HL-60 (cell line): ENCODE data around the gene CRBN.

Source experiments
- DNase-seq, 2 experiments: peaks; one replicate each; pipeline ENCODE4 v3.0.0-alpha.2; 2010 to 2020; ENCODE audit warnings: low read depth in 1 of 2, low spot score in 1 of 2
- H3K27ac ChIP-seq: fragments of 250-450 bp; sonication (Bioruptor Pico); replicated peaks from 2 replicates; pipeline ENCODE4 v1.5.1; 2020; ENCODE audit warnings: mild to moderate bottlenecking, moderate library complexity
- H3K27me3 ChIP-seq: fragments of 250-450 bp; sonication (Bioruptor Pico); 2 replicates; pipeline ENCODE4 v1.5.1; 2021; ENCODE audit warnings: mild to moderate bottlenecking, moderate library complexity; ENCODE audit not compliant: insufficient read depth, poor library complexity, severe bottlenecking
- H3K4me3 ChIP-seq: replicated peaks from 2 replicates; pipeline ENCODE4 v1.5.1; 2011; ENCODE audit warnings: mild to moderate bottlenecking, control low read depth, low read length; ENCODE audit not compliant: insufficient read depth
- CTCF ChIP-seq: IDR thresholded peaks from one replicate; pipeline ENCODE4 v1.5.1; 2011; ENCODE audit warnings: low read length, control low read depth, inconsistent platforms; ENCODE audit not compliant: insufficient read depth
- GABPA ChIP-seq: IDR thresholded peaks from 2 replicates; pipeline ENCODE4 v1.6.1; 2012; ENCODE audit warnings: low read depth
- POLR2AphosphoS5 ChIP-seq: IDR thresholded peaks from 2 replicates; pipeline ENCODE4 v1.6.1; 2012; ENCODE audit warnings: low read depth
- REST ChIP-seq: IDR thresholded peaks from 2 replicates; pipeline ENCODE4 v1.6.1; 2012; ENCODE audit warnings: low read depth; ENCODE audit not compliant: insufficient replicate concordance
- SPI1 ChIP-seq: IDR thresholded peaks from 2 replicates; pipeline ENCODE4 v1.6.1; 2012; ENCODE audit warnings: low read depth, mild to moderate bottlenecking, borderline replicate concordance

The CRBN gene

DNA sequence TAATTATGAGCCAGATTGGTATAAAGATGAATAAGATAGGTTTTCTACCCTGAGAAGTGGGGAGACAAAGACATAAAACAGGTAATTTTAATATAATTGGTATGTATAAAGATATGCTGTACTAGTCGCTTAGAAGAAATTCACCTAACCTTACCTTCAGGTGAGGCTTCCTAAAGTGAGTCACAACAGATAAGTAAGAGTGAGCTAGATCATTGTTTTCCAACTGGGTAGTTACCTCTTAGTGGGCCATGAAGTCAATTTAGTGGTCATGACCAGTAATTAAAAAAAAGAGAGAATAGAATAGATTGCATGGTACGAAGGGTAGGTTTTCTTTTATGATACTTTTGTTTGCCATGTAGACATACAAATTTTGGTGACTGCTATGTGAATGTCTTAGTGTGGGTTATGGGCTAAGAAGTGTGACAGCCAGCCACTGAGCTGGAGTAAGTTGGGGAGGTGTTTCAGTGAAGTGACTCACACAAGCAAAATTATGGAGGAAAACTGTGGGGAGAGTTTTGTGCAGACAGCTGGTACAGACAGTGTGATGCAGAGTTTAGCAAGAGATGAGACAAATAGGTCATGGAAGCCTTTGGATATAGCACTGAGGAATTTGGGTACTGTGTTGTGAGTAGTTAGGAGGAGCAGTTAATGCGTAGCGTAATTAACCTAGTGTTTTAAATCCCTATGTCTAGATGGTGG lies 44.6 kb downstream of the CRBN start:
- no peak for TF ChIP-seq GABPA
- TF ChIP-seq POLR2AphosphoS5, result no peak
- no peak for TF ChIP-seq REST
- no peak for TF ChIP-seq SPI1
- no peak for TF ChIP-seq CTCF
- H3K4me3 ChIP-seq, result no peak overlapping the region
- H3K27me3 ChIP-seq, result no peaks in the 10 kb centered on the region
- no peak overlapping the region for H3K27ac ChIP-seq
- DNase-seq, result no peak

DNA sequence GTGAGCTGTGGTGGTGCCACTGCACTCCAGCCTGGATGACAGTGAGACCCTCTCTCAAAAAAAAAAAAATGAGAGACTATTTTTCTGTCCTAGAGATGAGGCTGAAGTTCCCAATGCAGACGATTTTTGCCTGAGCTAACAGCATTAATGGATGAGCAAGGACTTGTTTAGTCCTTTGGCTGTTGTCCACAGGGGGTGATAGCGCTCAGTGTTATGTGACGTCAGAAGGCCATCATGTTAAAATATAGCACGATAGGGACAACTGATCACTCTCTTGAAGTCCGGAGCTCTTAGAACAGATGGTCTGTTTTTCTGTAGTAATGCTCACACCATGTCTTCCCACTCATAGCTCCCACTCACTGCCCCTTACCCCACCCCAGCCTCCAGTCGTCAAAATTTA lies 46.0 kb downstream of the CRBN start:
- no peak for DNase-seq
- Histone ChIP-seq H3K27ac (no peak overlapping the region), H3K4me3 (no peak overlapping the region), H3K27me3 (no peaks in the 10 kb centered on the region)
- no peak for TF ChIP-seq SPI1
- TF ChIP-seq GABPA, result no peak
- no peak for TF ChIP-seq CTCF
- no peak for TF ChIP-seq POLR2AphosphoS5
- no peak for TF ChIP-seq REST

GRCh38 chr3:3129579-3129978 lies 49.9 kb downstream of the CRBN start:
- peak overlapping the region; percentile 2; the same call in 1 of the 2 replicates for H3K27ac ChIP-seq
- TF ChIP-seq SPI1, result no peak
- H3K4me3 ChIP-seq, result no peak overlapping the region
- H3K27me3 ChIP-seq, result no peaks in the 10 kb centered on the region
- DNase-seq, result no peak

- TF ChIP-seq REST (no peak), POLR2AphosphoS5 (no peak), CTCF (no peak), SPI1 (no peak), GABPA (no peak)
- Histone ChIP-seq H3K27me3 (no peaks in the 10 kb centered on the region), H3K4me3 (peak overlapping the region; percentile 76), H3K27ac (peak overlapping the region; percentile 97)
- DNase-seq, result peak in 1 of 2 experiments; percentile 49
Measured at GRCh38 chr3:3127432-3128010, 52.0 kb downstream of the CRBN start.
